GM18526 (cell line): ENCODE data around the gene AURKA.

Experiments
- POLR2A ChIP-seq: IDR thresholded peaks from 3 replicates; pipeline ENCODE4 v1.6.1; 2011; ENCODE audit not compliant: insufficient read length; ENCODE audit errors: extremely low read depth

AURKA gene

DNA sequence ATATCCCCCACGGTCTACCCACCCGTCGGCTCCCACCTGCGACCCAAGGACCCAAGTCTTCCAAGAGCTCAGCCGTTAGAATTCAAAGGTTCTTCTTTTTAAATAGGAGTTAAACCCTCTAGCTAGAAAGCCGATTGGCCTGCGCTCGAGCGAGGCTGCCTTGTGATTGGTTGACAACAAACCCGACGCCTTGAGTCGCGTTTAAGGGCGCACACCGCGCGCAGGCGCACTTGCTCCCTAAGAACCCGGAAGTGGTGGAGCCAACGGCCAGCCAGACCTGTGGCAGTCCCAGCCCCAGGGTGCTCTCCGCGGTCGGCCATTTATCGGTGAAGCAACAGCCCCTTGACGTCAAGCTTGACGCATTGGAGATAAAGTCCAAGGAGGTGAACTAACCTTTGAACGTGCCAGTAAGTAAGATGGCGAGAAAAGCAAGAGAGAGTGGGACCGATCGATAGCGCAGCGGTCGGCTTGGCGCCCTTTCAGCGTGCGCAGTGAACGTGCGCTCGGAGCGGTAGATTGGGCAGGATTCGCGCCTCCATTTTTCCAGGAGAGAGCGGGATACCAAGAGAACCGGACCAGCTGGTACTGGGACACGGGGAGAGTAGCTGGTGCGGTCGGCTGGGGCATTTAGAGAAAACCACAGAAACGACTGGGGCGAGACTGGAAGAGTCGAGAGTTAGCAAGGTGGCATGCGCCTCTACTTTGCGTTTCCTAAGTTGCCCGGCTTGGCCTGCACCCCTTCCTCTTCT, at the start of gene AURKA, which contains the start of gene CSTF1:
Gene AURKA, minus strand, starts transcription at position 84 of the 749 bp plus-strand sequence. CDS start 4,018 bp downstream, outside the sequence.
Gene CSTF1, plus strand, starts transcription at position 514 of the 749 bp plus-strand sequence. CDS start 2,908 bp downstream, outside the sequence.
- peak; percentile 45 for TF ChIP-seq POLR2A

DNA sequence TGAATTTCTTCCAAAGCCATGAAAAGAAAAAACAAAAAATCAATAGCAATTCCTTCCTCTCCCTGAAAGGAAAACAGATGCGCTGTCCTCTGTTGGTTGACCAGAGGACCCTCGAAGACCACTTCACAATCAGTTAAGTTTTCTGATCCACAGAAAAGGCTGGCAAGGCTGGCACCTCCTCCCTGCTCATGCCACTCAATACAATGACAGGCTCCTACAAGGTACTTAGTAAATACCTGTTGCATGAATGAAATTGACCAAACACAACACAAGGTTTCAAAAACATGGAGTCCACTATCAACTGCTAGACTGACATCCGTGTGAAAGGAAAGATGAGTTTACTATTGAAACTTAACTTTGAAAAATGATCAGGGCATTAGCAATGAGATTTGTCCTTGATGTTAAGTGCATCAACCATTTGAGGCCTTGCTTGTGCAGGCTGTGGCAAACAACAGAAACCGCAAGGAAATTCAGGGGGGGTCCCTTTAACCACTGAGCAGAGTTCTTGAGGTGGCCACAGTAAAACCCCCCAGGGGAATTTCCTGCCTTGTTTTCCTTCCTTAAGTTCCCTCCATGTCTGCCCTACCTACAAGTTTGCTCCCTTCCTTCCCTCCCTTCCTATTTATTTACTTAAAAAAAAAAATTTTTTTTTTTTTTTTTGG, 48.5 kb upstream of the AURKA start:
- TF ChIP-seq POLR2A = no peak

DNA sequence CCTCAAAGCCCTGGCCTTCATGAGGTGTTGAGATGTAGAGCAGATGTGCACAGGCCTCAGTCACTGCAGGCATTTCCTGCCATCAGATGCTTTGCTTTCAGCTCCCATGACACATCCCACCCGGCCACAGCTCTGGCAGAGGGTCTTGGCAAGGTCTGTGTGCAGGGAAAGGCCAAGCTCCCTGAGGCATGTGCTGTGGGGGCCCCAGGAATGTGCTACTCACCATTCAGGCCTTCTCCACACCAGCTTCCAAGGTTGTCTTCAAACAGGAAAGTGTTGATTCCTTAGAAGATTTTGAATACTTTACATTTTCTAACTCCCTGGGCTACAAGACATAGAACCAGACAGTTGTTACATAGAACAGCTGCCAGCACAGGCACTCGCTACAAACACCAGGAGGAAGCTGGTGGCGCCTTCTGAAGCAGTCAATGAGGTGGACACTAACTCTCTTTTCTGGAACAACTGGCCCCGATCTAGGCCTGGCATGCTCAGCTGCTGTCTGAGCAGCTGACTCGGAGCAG, 47.8 kb upstream of the AURKA start:
- no peak for TF ChIP-seq POLR2A

DNA sequence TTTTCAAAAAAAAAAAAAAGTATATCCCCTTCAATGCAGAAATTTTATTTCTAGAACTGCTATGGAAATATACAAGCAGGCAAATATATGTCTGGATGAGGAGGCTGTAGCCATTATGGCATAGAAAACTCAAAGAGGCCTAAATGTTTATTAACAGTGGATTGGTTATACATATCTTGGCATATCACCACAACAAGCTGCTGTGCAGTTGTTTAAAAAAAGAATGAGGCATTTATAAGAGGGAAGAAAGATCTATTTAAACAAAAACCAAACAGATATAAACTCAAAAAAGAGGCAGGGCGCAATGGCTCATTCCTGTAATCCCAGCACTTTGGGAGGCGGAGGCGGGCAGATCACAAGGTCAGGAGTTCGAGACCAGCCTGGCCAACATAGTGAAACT, 46.3 kb upstream of the AURKA start:
- TF ChIP-seq POLR2A = no peak

DNA sequence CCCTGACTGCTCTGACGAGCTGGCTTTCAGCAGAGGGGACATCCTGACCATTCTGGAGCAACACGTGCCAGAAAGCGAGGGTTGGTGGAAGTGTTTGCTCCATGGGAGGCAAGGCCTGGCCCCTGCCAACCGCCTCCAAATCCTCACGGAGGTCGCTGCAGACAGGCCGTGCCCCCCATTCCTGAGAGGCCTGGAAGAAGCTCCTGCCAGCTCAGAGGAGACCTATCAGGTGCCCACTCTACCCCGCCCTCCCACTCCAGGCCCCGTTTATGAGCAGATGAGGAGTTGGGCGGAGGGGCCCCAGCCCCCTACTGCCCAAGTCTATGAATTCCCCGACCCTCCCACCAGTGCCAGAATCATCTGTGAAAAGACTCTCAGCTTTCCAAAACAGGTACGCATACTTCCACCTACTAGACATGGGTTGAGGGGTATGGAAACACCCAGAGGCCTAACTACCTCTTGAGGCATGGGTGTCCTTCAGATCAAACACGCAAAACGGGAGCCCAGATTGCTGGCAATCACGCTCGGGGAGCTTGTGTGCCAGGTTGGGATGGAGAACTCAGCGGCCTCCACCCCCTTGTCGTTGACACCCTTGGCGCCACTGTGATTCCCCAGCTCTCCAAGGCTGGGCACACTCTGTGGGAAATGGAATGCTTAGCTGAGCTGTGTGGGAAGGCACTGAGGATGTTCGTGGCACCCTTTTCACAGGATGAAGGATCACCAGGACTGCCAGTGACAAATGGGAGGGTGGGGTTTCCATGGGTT, 45.4 kb upstream of the AURKA start:
- no peak for TF ChIP-seq POLR2A

DNA sequence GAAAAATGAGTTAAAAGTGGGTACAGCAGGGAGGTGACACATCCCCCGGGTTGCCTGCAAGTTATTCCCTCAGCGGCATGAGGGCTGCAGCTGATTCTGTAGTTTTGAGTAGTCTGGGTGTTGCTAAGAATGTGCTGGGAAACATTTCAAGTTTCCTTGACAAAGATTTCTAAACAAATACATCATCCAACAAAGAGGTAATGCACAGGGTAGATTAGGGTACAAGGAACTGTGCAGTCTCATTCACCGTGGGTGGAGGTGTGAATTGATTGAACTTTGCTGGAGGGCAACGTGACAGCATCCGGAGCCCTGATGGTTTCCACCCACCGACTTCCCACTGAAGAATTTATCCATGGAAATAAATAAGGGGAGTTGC, 41.9 kb upstream of the AURKA start:
- TF ChIP-seq POLR2A = no peak

DNA sequence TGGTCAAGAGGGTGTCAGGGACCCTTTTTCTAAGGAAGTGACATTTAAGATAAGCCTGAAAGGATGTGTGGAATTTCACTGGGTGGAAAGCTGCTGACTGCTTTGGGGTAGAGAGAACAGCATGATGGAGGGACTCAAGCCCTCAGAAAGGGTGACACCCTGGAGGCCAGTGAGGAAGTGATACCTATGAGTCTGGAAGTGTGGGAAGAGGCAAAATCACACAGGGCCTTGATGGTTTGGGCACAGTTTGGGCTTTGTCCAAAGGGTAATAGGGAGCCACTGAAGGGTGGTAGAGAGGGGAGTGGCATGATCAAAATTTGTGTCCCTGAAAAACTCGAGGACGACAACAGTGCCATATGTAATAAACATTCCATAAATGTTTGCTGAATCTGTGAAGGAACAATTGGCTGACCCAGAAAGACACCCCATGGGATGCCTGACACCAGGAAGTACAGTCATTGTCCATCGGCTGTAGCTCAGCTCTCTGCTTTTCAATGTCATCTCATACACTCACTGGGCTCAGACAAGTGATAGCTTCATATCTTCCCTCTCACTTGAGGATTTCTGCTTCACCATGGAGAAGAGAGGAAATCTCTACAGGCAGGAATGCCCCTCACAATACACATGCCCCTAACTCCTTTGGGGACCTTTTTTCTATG, 41.3 kb upstream of the AURKA start:
- TF ChIP-seq POLR2A = no peak

DNA sequence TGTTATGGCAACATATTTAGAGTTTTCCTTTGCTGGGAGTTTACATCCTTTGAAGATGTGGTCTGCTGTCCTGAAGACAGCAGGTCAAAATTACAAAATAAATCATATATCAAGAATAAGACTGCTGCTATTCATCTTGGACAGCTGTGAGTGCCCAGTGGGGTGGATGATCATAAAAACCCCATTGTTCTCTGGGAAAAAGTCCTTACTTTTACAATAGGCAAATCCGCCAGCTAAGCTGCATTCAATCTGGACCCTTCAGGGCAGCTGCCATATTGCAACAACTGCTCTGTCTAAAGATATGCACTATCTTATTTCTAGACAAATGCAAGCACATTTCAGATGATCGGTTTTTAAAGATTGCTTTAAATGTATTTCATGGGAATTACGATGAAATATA, 39.5 kb upstream of the AURKA start:
- TF ChIP-seq POLR2A = no peak

DNA sequence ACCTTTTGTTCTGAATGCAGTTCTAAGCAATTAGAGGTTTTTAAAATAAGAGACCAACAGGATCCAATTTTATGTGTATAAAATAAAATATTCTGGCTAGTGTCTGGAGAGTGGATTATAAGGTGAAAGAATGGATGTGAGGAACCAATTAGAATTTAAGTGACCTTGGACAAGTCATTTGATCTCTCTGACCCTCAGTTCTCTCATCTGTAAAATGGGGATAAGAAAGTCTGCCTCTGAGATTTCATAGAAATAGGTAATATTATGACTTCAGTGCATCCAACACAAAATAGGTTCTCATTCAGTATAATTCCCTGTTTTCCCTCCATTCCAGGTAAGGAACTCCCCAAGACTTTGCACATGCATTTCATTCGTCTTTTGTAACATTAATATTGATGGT, 38.9 kb upstream of the AURKA start:
- TF ChIP-seq POLR2A = no peak

DNA sequence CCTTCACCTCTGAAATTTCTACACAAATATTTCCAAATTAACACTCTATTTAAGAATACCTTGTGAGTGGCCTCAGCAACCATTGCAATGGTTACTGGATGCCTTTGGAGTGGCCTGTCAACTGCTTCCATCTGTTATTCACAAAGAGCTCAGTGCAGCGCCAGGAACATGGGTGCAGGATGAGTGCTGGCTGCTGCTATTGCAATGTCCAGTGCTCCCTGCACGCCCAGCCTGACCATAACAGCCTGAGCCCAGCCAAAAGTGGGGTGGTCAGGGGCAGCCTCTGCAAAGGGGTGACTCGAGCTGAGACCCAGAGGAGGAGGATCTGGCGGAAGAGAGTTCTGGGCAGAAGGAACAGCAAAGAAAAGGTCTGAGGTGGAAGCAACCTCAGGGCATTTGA, 38.4 kb upstream of the AURKA start:
- no peak for TF ChIP-seq POLR2A

DNA sequence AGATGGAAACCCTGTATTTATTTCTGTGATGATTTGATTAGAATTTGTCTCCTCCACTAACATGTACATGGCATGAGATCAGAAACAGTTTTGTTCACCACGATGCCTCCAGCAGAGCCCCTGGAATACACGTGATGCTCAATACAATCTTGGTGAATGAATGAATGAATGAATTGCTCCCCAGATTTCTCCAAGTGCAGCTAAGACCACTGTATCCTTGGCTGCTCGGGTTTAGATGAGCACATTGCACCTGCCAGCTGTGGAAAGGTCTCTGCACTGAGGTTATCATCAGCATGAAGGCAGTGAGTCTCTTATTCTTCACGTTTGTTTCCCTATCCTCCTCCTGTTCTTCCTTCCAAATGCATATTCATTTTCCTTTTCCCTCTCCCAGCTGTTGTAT, 37.9 kb upstream of the AURKA start:
- no peak for TF ChIP-seq POLR2A

DNA sequence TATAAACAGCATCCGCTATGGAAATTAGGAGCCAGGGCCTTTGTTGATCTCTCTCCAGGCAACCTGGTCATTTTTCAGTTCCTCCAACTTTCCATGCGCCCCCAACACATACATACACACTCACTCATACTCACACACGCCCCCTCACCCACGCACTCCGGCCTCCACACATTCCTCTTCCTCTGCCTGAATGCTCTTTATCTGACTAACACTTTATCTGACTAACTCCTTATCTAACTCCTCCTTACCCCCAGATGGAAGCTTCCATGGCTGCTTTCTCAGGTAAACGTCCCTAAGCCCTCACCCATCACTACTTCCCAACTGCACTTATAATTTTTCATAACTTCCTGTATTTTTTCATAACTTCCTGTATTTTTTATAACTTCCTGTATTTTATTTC, 37.5 kb upstream of the AURKA start:
- no peak for TF ChIP-seq POLR2A

DNA sequence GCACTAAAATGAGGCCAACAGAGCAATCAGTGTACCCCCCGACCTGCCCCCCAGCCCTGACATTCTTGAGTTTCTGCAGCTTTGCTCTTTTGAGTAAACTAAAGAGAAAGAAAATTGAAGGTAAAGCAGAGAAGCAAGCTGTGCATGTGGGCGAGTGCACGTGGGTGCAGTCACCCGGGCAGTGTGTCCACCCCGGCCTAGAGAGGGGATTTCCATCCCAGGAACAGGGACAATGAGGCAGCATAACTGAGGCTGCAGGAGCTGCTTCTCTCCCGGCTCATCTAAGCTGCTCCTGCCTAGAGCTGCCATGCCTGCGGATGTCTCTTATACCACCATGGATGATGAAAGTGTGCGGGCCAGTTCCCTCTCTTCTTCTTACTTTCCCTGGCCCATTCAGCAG, 36.9 kb upstream of the AURKA start:
- TF ChIP-seq POLR2A = no peak

DNA sequence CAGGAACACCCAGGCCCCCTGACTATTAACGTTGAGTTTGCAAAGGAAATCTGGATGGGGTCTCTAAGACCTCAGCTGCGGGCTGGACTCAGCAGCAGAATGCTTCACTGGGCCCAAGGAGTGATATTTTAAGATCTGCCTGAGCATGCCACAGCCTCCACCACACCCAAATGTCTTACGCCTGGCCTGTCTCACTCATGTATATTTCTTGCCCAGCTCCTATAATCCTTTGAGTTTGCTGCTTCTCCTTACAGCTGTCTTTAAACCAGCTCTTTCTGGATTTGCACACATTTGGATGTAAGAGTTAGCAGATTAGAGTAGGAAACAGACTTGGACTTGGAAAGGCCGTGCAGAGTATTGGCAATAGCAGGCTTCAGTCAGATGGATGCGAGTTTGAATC, 36.4 kb upstream of the AURKA start:
- no peak for TF ChIP-seq POLR2A

DNA sequence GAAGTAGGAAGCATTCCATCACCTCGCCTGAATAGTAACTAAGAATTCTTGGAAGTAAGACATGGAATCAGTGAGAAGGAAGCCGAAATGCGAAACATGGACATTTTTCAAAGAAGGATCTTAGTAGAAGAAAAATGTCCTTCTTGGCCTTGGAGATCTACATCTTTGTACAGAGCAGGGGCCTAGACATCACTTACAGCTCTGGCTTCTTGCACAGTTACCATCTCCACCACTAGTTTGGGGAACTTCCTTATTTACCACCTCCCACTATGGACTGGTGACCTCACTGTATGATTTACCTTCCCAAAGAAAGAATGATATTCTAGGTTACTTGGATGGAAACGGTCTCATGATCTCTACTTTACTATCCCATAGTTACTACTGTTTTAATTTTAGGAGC, 35.8 kb upstream of the AURKA start:
- TF ChIP-seq POLR2A = no peak
